Inferior parietal cortex (tissue), 1 donor: ENCODE measurements around the gene CFLAR.
"Not testable (repeated sequence)": the region's sequence is repeated elsewhere in the genome, so short reads cannot be mapped to it uniquely, and the experiment has no call there.

Experiments
- DNase-seq: peaks from one replicate; pipeline ENCODE4 v3.0.0-alpha.2; 2016; ENCODE audit errors: extremely low spot score

The CFLAR gene

DNA sequence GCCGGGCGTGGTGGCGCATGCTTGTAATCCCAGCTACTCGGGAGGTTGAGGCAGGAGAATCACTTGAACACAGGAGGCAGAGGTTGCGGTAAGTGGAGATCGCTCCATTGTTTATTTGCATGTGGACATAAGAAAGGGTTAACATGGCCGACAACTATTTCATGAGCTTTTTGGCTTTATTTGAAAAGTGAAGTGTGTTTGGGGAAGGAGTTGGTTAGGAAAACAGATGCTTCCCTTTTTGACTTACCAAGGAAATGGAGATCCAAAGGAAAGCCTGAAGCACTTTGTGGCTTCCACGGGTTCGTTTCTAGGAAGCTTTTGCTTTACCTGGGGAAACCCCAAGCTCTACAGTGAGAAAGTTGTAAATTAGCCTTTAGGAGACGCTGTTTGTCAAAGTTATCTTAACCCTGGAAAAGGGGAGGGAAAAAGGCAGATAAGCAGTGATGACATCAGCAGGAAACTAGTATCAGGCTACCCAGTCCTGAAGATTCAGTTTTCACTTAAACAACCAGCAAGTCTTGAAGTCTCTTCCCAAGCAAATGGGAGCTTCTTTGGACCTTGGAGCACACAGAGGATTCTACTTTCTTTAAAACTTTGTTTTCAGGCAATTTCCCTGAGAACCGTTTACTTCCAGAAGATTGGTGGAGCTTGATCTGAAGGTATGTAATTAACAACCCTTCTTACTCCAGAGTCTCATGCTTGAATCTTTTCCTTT, 66.8 kb downstream of the CFLAR start, which contains the start of gene CASP10:
Gene CASP10 (plus strand): TSS at position 492 of the 715 bp plus-strand sequence. CDS start 2,637 bp downstream, outside the sequence.
- peak; percentile 30 for DNase-seq

DNA sequence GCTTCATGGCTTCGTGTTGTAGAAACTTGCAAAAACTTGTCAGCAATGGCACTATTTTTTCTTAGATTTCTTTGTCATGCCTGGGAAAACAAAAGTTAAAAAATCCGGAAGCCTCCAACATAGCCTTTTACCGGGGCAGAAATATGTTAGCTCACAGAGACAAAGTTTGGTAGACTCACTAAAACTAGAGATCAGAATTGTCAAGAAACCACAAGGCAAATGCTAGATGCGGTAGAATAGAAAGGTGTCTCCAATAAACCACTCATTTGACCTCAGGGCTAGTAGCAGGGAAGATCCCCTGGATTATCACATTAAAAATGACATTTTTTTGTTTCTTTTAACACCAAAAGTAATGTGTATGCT, 67.4 kb downstream of the CFLAR start:
- no peak for DNase-seq

DNA sequence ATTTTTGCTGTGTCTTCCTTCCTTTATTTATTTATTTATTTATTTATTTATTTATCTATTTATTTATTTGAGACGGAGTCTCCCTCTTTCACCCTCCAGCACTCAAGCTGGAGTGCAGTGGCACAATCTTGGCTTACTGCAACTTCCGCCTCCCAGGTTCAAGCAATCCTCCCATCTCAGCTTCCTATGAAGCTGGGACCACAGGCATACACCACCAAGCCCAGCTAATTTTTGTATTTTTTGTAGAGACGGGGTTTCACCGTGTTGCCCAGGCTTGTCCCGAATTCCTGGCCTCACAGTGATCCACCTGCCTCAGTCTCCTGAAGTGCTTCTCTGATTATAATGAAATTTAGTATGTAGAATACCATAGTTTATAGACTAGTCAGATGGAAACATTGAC, 67.9 kb downstream of the CFLAR start:
- not testable (repeated sequence) for DNase-seq

DNA sequence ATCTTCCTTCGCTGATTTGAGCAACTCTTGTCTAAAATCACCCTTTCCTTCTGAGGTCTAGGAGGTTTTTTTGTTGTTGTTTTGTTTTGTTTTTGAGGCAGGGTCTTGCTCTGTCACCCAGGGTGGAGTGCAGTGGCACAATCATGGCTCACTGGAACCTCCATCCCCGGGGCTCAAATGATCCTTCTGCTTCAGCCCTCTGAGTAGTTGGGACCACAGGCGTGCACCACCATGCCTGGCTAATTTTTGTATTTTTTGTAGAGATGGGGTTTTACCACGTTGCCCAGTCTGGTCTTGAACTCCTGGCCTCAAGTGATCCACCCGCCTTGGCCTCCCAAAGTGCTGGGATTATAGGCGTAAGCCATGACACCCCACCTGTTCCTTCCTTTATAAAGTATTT, 68.3 kb downstream of the CFLAR start:
- not testable (repeated sequence) for DNase-seq

DNA sequence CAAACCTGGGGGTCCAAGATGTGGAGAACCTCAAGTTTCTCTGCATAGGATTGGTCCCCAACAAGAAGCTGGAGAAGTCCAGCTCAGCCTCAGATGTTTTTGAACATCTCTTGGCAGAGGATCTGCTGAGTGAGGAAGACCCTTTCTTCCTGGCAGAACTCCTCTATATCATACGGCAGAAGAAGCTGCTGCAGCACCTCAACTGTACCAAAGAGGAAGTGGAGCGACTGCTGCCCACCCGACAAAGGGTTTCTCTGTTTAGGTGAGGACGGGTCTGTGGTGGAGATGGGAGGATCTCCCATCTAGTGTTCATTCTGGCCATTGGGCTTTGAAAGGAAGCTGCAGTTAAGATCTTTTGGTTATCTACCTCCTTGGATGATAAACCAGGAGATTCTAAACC, 69.9 kb downstream of the CFLAR start:
- DNase-seq: no peak

DNA sequence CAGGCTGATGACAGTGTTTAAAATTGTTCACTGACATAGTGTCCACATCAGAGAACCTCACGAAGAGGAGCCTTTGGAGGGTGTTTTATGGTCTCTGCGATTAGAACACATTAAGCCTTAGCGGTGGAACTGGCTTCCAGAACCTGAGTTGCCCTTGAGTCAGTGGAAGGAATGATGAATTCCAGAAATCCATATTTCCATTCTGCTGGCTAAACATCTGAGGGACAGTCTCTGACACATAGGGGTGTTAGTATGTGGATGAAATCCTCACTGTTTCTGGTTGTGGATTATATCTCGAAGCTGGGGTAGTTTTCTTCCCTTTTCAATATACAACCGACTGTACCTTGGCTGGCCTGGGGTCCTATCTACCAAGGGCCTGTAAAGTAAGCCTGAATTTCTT, 71.0 kb downstream of the CFLAR start:
- DNase-seq: no peak

DNA sequence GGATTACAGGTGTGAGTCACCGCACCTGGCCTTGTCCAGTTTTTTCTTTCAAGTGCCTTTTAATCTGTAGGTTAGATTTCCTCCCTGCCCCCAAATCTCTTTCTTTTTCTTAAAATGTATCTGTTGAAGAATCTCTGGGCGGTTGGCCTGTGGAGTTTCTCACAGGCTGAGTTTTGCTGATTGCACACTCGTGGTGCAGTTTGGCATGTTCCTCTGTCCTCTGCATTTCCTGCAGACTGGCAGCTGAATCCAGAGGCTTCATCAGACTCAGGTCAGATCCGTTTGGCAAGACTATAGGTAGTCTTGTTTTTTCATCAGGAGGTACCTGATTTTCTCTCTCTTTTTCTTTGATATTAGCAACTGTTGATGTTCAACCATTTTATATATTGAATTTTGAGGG, 72.5 kb downstream of the CFLAR start:
- DNase-seq: no peak

DNA sequence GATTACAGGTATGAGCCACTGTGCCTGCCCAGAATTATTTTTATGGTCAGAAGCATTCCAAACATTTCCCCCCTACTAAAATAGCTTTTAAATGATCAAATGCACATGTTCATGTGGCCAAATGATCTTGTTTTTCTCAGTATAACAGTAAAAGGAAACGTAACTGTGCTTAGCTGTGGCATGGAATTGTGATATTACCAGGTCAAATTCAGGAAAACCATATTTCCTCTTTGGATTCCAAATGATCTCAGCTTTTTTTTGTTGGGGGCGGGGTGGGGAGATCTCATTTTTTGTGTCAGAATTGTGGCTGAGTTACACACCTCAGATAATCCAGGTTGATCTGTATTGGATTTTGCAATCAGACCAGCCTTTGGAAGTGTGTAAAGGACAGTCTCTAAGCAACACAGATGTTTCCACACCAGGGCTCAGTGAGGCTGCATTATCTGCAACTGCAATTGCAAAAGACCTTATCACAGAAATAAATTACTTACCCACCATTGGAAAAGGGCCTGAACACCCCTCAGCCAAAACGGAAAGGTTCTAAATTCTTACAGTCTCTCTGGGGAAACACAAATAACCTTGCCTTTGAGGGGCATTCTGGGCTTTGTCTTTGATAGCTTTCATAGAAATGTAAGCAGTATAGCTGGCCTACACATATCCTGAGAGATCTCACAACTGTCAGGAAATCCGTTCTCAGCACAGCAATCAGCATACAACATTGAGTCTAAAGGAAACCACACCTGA, 75.3 kb downstream of the CFLAR start:
- no peak for DNase-seq

DNA sequence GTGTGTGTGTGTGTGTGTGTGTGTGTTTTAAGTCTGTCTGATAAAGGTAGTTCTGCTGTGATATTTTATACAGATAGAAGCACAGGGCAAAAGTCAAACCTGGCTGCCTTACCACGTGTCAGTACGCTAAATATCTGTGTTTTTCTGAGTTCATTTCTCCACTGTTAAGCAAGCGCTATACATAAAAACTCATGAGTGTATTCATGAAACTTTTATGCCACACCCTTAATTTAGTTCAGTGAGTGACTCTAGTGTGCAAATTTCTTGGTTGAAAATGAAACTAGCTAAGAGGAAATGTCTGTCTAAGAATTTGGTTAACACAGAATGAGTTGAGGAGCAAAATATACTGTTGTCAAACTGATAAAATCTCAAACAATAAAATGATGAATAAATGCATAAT, 78.1 kb downstream of the CFLAR start:
- no peak for DNase-seq

DNA sequence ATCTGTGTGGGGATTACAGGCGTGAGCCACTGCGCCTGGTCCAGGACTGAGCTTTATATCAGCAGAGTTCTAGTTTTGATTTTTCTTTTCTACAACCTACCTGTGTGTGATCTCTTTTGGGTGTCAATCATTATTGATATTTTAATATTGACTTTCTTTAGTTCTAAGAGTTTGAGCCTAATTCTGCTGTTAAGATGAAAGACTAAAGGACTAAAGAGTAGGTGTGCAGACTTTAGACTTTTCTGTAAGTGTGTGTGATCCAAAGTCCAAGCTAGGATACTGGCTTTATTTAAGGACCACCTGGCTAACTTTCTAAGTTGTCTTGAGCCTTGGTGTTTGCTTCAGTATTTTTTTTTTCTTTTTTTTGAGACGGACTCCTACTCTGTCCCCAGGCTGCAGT, 79.4 kb downstream of the CFLAR start:
- no peak for DNase-seq

DNA sequence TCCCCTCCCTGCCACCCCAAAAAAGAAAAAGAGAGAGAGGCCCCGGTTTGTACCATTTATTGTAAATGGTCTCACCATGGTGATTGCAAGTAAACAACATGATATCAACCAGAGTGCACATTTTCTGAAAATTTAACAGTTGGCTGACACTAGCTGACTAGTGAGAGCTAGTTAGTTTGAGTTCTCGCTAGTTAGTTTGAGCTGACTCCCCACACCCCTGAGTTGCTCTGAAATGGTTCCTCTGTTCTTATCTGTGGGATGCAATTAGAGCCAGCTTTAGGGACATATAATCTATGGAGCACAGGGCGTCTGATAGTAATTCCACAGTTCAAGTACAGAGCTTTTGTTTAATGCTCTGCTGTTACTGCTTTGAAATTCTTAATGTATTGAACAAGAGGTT, 80.0 kb downstream of the CFLAR start:
- no peak for DNase-seq

DNA sequence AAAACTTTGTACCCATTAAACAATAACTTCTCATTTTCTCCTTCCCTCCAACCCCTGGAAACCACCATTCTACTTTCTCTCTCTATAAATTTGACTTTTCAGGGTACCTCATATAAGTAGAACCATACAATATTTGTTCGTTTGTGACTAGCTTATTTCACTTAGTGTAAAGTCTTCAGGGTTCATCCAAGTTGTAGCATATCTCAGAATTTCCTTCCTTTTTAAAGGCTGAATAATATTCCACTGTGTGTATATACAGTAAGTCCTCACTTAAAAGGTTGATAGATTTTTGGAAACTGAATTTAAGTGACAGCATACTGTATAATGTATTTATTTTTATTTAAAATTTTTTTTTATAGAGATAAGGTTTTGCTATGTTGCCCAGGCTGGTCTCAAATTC, 80.8 kb downstream of the CFLAR start:
- no peak for DNase-seq

DNA sequence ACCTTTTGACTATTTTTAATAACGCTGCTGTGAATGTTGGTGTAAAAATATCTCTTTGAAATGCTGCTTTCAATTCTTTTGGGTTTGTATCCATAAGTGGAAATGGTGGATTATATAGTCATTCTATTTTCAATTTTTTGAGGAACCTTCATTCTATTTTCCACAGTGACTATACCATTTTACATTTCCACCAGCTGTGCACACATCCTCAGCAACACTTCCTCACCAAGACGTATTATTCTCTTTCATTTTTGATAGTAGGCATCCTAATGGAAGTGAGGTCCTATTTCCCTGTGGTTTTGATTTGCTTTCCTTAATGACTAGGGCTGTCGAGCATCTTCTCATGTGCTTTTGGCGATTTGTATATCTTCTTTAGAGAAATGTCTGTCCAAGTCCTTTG, 81.8 kb downstream of the CFLAR start:
- no peak for DNase-seq

DNA sequence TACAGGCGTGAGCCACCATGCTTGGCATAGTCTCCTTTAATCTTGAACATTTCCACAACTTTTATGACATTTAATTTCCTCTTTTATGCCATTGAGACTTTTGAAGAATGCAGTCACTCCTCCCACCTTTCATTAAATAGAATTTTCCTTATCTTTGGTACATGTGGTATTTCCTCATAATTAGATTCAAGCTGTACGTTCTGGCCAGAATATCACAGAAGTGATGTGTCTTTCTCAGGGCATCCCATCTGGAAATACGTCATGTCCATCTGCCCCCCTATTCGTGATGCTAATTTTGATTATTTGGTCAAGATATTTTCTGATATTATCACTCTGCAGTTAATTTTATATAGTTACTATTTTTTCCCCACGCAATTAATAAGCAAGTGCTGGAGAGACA, 83.9 kb downstream of the CFLAR start:
- DNase-seq: no peak

DNA sequence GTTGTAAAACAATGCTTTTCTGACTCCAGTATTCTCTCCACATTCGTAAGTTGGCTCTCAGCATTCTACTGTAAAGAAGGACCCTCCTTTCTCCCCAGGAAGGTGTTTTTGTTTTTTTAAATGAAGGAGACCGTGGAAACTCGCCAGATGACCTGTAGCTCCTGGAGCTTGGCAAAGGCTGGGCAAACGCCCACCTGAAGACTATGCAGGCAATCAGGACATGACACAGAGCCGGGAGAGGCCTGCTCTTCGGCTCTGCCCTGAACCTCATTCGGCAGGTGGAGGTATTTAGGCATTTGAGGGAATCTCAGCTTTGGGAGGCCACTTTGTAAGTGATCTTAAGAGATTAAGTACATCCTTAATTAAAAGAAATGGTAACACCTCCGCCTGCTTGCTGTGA, 84.4 kb downstream of the CFLAR start:
- no peak for DNase-seq

DNA sequence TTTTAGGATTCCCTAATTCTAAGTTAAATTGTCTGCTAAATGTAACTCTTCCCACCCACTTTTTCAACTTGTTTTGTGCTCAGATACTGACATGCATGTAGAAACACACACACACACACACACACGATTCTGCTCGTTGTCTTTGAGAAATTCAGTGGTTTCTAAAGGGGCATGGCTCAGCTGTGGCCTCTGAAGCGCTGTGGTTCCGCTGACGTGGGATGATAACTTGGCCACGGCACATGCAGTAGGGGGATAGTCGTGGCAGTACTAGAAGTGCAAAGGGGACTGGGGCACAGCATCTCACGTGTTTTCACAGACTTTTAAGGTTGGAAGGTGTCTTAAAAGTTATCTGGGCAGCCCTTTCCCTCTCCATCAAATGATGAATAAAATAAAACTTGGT, 85.4 kb downstream of the CFLAR start:
- no peak for DNase-seq

DNA sequence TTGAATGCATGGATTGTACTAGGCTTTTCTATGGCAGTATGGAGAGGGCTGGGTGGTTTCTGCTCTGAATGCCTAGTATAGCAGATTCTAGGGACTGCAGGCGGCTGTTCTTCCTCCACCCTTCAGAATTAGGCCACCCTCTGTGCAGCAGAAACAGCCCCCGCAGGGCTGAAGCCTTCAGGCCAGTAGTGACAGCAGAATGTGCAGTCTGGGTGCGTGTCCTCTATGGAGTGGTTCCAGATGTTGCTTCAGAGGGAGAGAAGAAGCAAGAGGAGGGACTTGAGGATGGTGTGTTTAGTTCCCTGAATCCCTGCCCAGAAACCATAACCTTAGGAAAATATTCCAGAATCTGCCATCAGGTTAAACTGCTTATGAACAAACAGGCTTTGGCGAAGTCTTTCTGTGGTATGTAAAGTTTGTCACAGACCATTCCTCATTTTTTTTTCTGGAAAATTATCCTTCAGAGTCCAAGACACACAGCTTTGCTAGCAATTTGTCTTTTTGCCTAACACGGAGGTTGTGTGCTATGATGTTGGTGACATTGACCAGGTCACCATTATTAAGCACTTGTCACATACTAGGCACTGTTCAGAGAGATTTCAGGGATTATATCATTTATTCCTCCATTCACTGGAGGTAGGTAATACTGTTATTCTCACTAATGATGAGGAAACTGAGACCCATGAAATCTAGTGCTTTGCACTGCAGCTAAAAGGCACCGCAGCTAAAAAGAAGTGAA, 88.1 kb downstream of the CFLAR start:
- DNase-seq: no peak

DNA sequence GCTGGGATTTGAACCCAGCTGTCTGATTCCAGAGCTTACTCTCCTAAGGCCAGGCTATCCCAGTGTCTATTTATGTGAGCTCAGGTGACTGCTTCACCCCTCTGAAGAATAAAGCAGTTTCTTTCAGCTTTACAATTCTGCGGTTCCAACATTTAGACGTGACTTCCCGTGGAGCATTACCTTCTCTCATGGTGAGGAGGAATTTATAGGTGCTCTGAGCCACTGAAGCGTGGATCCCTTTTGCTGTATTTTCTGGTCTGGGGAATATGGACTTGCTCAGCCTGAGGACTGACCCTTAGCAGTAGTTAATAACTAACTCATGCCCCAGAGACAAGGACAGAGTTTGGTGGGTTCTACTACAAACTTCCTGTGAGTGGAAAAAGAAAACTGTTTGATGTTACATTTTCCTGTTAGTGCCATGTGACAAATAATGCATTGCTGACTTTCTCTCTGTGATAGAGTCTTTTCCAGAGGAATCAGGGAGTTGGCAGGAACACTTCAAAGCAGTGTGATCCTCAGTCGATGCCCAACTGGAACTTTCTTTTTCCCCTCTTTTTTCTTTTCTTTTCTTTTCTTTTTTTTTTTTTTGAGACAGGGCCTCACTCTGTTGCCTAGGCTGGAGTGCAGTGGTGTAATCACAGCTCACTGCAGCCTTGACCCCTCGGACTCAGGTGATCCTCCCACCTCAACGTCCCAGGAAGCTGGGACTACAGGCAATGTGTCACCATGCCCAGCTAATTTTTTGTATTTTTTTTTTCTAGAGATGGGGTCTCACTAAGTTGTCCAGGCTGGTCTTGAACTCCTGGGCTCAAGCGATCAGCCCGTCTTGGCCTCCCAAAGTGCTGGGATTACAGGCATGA, 88.9 kb downstream of the CFLAR start:
- DNase-seq: no peak

DNA sequence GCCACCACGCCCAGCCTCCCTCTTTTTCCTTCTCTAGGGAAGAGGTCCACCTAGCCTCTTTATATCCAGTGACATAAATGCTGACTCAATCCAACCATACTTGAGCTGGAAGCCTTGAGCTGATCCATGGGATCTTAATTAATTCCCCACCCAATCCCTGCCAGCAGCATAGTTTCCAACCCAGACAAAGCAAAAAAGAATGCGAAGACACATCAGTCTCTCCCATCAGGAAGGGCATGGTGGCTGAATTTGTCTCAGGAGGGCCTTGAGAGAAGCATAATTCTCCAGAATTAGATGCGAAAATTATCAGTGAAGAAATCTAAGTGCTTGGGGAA, 89.5 kb downstream of the CFLAR start:
- DNase-seq: no peak

DNA sequence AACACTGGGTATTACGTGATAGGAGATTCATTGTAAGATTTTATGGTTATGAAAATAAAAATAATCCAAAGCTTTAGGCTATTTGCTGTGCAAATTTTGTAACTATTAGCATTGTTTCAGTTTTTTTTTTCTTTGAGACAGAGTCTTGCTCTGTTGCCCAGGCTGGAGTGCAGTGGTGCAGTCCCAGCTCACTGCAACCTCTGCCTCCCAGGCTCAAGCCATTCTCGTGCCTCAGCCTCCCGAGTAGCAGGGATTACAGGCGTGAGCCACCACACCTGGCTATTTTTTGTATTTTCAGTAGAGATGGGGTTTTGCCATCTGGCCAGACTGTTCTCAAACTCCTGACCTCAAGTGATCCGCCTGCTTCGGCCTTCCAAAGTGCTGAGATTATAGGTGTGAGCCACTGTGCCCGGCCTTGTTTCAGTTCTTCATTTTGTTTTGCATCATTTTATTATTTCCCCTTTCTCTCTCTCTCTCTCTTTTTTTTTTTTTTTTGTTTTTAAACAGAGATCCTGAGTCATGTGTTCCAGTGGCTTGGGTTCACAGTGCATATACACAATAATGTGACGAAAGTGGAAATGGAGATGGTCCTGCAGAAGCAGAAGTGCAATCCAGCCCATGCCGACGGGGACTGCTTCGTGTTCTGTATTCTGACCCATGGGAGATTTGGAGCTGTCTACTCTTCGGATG, 92.7 kb downstream of the CFLAR start:
- no peak for DNase-seq

DNA sequence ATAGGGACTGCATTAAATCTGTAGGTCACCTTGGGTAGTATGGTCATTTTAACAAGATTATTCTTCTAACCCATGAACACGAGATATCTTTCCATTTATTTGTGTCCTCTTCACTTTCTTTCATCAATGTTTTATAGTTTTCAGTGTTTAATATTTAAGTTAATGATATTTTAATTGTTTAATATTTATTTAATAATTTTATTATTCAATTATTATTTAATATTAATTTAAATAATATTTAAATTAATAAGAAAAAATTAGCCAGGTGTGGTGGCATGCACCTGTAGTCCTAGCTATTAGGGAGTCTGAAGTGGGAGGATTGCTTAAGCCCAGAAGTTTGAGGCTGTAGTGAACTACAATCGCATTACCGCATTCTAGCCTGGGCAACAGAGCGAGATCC, 100.0 kb downstream of the CFLAR start:
- no peak for DNase-seq
